Neural progenitor cell (in vitro differentiated cells): ENCODE measurements around the gene STRN3. TPM values are rescaled to one million over a fixed set of nuclear protein-coding genes. Genes with fewer than 3 reads are reported as not detected.

Experiments used
- DNase-seq: peaks from one replicate; pipeline ENCODE4 v3.0.0-alpha.2; 2016; ENCODE audit warnings: low spot score
- H2AFZ ChIP-seq: fragments of 200-600 bp; sonication (generic); replicated peaks from 2 replicates; pipeline ENCODE4 v1.6.1; 2016; ENCODE audit warnings: antibody characterized with exemption
- H3F3A ChIP-seq: fragments of 200-600 bp; sonication (generic); 2 replicates; pipeline ENCODE4 v1.6.1; 2016; ENCODE audit warnings: antibody characterized with exemption, low read depth
- H3K27ac ChIP-seq: fragments of 200-600 bp; sonication (generic); 2 replicates; pipeline ENCODE4 v1.5.1; 2016; ENCODE audit warnings: mild to moderate bottlenecking
- H3K27me3 ChIP-seq: fragments of 200-600 bp; sonication (generic); 2 replicates; pipeline ENCODE4 v1.6.1; 2016; ENCODE audit warnings: mild to moderate bottlenecking, moderate library complexity
- H3K36me3 ChIP-seq: fragments of 200-600 bp; sonication (generic); 2 replicates; pipeline ENCODE4 v1.5.1; 2016
- H3K4me1 ChIP-seq: fragments of 200-600 bp; sonication (generic); 2 replicates; pipeline ENCODE4 v1.6.1; 2016; ENCODE audit warnings: mixed run types
- H3K4me2 ChIP-seq: fragments of 200-600 bp; sonication (generic); 2 replicates; pipeline ENCODE4 v1.6.1; 2016
- H3K4me3 ChIP-seq: fragments of 200-600 bp; sonication (generic); 2 replicates; pipeline ENCODE4 v1.5.1; 2016
- H3K79me2 ChIP-seq: fragments of 200-600 bp; sonication (generic); 2 replicates; pipeline ENCODE4 v1.6.1; 2016; ENCODE audit warnings: low read depth
- H3K9ac ChIP-seq: fragments of 200-600 bp; sonication (generic); 2 replicates; pipeline ENCODE4 v1.6.1; 2016
- H3K9me3 ChIP-seq: fragments of 200-600 bp; sonication (generic); 2 replicates; pipeline ENCODE4 v1.5.1; 2016; ENCODE audit warnings: low read depth
- H4K20me1 ChIP-seq: fragments of 200-600 bp; sonication (generic); 2 replicates; pipeline ENCODE4 v1.6.1; 2016; ENCODE audit warnings: low read depth
- H3K27ac Mint-ChIP-seq: 3 replicates; pipeline ENCODE4 v1.8.0; 2021; ENCODE audit warnings: mixed read lengths
- H3K27me3 Mint-ChIP-seq: 2 replicates; pipeline ENCODE4 v1.8.0; 2022; ENCODE audit warnings: low read depth, mild to moderate bottlenecking, inconsistent platforms, moderate library complexity, mixed read lengths; ENCODE audit not compliant: insufficient read depth
- H3K36me3 Mint-ChIP-seq: 3 replicates; pipeline ENCODE4 v1.8.0; 2021; ENCODE audit warnings: mixed read lengths
- H3K4me1 Mint-ChIP-seq: 3 replicates; pipeline ENCODE4 v1.8.0; 2021; ENCODE audit warnings: mixed read lengths
- H3K4me3 Mint-ChIP-seq: 3 replicates; pipeline ENCODE4 v1.8.0; 2021; ENCODE audit warnings: mild to moderate bottlenecking, moderate library complexity, mixed read lengths
- H3K9me3 Mint-ChIP-seq: 3 replicates; pipeline ENCODE4 v1.8.0; 2020; ENCODE audit warnings: mixed read lengths
- CTCF ChIP-seq: fragments of 200-600 bp; sonication (generic); IDR thresholded peaks from 2 replicates; pipeline ENCODE4 v1.5.1; 2017; ENCODE audit warnings: antibody characterized with exemption, mild to moderate bottlenecking
- EZH2 ChIP-seq: fragments of 200-600 bp; sonication (generic); IDR thresholded peaks from 2 replicates; pipeline ENCODE4 v1.6.1; 2017; ENCODE audit warnings: antibody characterized with exemption, mild to moderate bottlenecking, moderate library complexity
- EZH2phosphoT487 ChIP-seq: fragments of 200-600 bp; sonication (generic); IDR thresholded peaks from 2 replicates; pipeline ENCODE4 v1.6.1; 2017; ENCODE audit warnings: antibody characterized with exemption
- total RNA-seq: library from RNA; depleted of rRNA; stranded (reverse); fragments of >200 nt; gene quantifications from 2 replicates; pipeline ENCODE4 v1.2.3, GENCODE V29; 2015; ENCODE audit warnings: low replicate concordance

The STRN3 gene
- 54.2 and 104 TPM in 2 replicates for total RNA-seq

GRCh38 chr14:31026077-31026449 lies at the start of gene STRN3:
TSS of gene STRN3 (minus strand) at chr14:31026379. CDS start at chr14:31026185, 194 bp downstream.
- H2AFZ ChIP-seq = peak within 1 kb of the TSS; percentile 88
- peaks cover 87% of the 10 kb centered on the region for H3K79me2 ChIP-seq
- Mint-ChIP-seq H3K36me3 (peaks cover 11% of the 10 kb centered on the region), H3K9me3 (peaks cover 4% of the 10 kb centered on the region), H3K27ac (peak within 1 kb of the TSS; percentile 96), H3K4me3 (peak within 1 kb of the TSS; percentile 97), H3K27me3 (peaks cover 5% of the 10 kb centered on the region), H3K4me1 (peaks cover 21% of the 10 kb centered on the region)
- TF ChIP-seq EZH2 = no peak
- TF ChIP-seq EZH2phosphoT487 = no peak
- no peak for TF ChIP-seq CTCF
- no peaks in the 10 kb centered on the region for H3K9me3 ChIP-seq
- peak within 1 kb of the TSS; percentile 87 for H3K27ac ChIP-seq
- DNase-seq = no peak
- H3F3A ChIP-seq = peaks cover 17% of the 10 kb centered on the region
- peak within 1 kb of the TSS; percentile 98 for H3K4me2 ChIP-seq
- H4K20me1 ChIP-seq = peaks cover 37% of the 10 kb centered on the region
- H3K27me3 ChIP-seq = no peaks in the 10 kb centered on the region
- peaks cover 6% of the 10 kb centered on the region for H3K36me3 ChIP-seq
- H3K4me1 ChIP-seq = peaks cover 26% of the 10 kb centered on the region
- peak within 1 kb of the TSS; percentile 100 for H3K4me3 ChIP-seq
- peak within 1 kb of the TSS; percentile 98 for H3K9ac ChIP-seq

- H3F3A ChIP-seq = no peaks in the 10 kb centered on the region
- H3K27me3 Mint-ChIP-seq = no peaks in the 10 kb centered on the region
Observed at GRCh38 chr14:31075144-31075543, 49.0 kb upstream of the STRN3 start.

GRCh38 chr14:31071151-31071550 lies 45.0 kb upstream of the STRN3 start:
- TF ChIP-seq EZH2 (no peak), EZH2phosphoT487 (no peak), CTCF (no peak)

More at GRCh38 chr14:31075144-31075543, 49.0 kb upstream of the STRN3 start:
- no peaks in the 10 kb centered on the region for H4K20me1 ChIP-seq
- no peaks in the 10 kb centered on the region for H3K36me3 ChIP-seq
- H3K27ac ChIP-seq = no peak overlapping the region
- H3K9me3 ChIP-seq = no peaks in the 10 kb centered on the region
- Mint-ChIP-seq H3K4me3 (no peak overlapping the region), H3K27ac (no peak overlapping the region), H3K36me3 (peaks cover 12% of the 10 kb centered on the region), H3K4me1 (no peaks in the 10 kb centered on the region), H3K9me3 (no peaks in the 10 kb centered on the region)
- no peak overlapping the region for H3K4me3 ChIP-seq
- H2AFZ ChIP-seq = no peak overlapping the region
- H3K4me2 ChIP-seq = no peak overlapping the region
- no peaks in the 10 kb centered on the region for H3K4me1 ChIP-seq
- no peak for TF ChIP-seq EZH2
- no peak for TF ChIP-seq EZH2phosphoT487
- no peak for TF ChIP-seq CTCF
- no peaks in the 10 kb centered on the region for H3K79me2 ChIP-seq
- no peak for DNase-seq
- H3K9ac ChIP-seq = no peak overlapping the region
- no peaks in the 10 kb centered on the region for H3K27me3 ChIP-seq

More at GRCh38 chr14:31071151-31071550, 45.0 kb upstream of the STRN3 start:
- H3K4me2 ChIP-seq = no peak overlapping the region
- H3K36me3 ChIP-seq = no peaks in the 10 kb centered on the region
- Mint-ChIP-seq H3K9me3 (no peaks in the 10 kb centered on the region), H3K36me3 (peaks cover 16% of the 10 kb centered on the region), H3K27me3 (no peaks in the 10 kb centered on the region), H3K4me1 (no peaks in the 10 kb centered on the region), H3K4me3 (no peak overlapping the region), H3K27ac (no peak overlapping the region)
- H3F3A ChIP-seq = no peaks in the 10 kb centered on the region
- H3K4me1 ChIP-seq = no peaks in the 10 kb centered on the region
- no peak overlapping the region for H3K27ac ChIP-seq
- no peak for DNase-seq
- no peaks in the 10 kb centered on the region for H3K27me3 ChIP-seq
- H4K20me1 ChIP-seq = no peaks in the 10 kb centered on the region
- no peaks in the 10 kb centered on the region for H3K9me3 ChIP-seq
- no peak overlapping the region for H2AFZ ChIP-seq
- H3K4me3 ChIP-seq = no peak overlapping the region
- H3K9ac ChIP-seq = no peak overlapping the region
- no peaks in the 10 kb centered on the region for H3K79me2 ChIP-seq
